Gastroesophageal sphincter (tissue), 3 donors: Measurements from ENCODE around the gene CDC42BPA.

ENCODE experiments used
- CTCF ChIP-seq, 4 experiments: fragments of 200-600 bp in 2 of 4; fragments of 450-650 bp in 2 of 4; sonication (generic) in 1 of 4; IDR thresholded peaks; one replicate each; pipeline ENCODE4 v1.5.1; 2017 to 2019; ENCODE audit warnings: antibody characterized with exemption in 4 of 4, mild to moderate bottlenecking in 2 of 4, moderate library complexity in 2 of 4
- EP300 ChIP-seq: sonication (generic); formaldehyde crosslinking; IDR thresholded peaks from one replicate; pipeline ENCODE4 v1.6.1; 2017; ENCODE audit warnings: antibody characterized with exemption, mild to moderate bottlenecking
- POLR2A ChIP-seq, 2 donors: fragments of 450-650 bp; IDR thresholded peaks; one replicate each; pipeline ENCODE4 v1.6.1; 2017; ENCODE audit warnings: antibody characterized with exemption in 2 of 2, mild to moderate bottlenecking in 2 of 2, moderate library complexity in 1 of 2

DNA sequence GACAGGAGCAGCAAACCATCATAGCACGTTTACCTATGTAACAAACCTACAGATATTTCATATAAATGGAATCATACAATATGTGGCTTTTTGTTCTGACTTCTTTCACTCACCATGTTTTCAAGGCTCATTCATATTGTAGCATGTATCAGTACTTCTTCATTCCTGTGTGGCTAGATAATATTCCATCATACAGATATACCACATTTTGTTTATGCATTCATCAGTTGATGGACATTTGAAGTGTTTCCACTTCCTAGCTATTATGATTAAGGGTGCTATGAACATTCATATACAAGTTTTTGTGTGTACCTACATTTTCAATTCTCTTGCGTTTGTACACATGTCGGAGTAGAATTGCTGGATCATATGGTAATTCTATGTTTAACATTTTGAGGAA is 90.1 kb downstream of the CDC42BPA start:
- no peak for TF ChIP-seq CTCF (IDR thresholded peaks at IDR 0.05)
- TF ChIP-seq EP300: no peak
- TF ChIP-seq POLR2A (IDR thresholded peaks at IDR 0.05): no peak
